Stimulated activated naive CD8-positive, alpha-beta T cell treated with anti-CD3 and anti-CD28 coated beads, Interleukin-15, amount 100 ng/mL, for 72 hours (primary cell): ENCODE measurements around the gene DBNDD1.

Experiments used
- ATAC-seq: fragments of 150-1000 bp; cut with Tn5 transposase; 2 replicates; pipeline ENCODE4 v1.10.0; 2021; ENCODE audit warnings: mild to moderate bottlenecking, moderate library complexity
- DNase-seq, 2 donors: peaks; one replicate each; pipeline ENCODE4 v3.0.0; 2021 to 2022
- H3K27ac Mint-ChIP-seq, 2 donors: one replicate each; pipeline ENCODE4 v1.8.0; 2022; ENCODE audit warnings: mild to moderate bottlenecking in 2 of 2, mixed read lengths in 2 of 2, moderate library complexity in 2 of 2
- H3K27me3 Mint-ChIP-seq: one replicate; pipeline ENCODE4 v1.8.0; 2022; ENCODE audit warnings: mixed read lengths
- H3K4me1 Mint-ChIP-seq: one replicate; pipeline ENCODE4 v1.8.0; 2022; ENCODE audit warnings: mild to moderate bottlenecking, mixed read lengths
- H3K4me3 Mint-ChIP-seq, 2 donors: one replicate each; pipeline ENCODE4 v1.8.0; 2022; ENCODE audit warnings: mild to moderate bottlenecking in 2 of 2, mixed read lengths in 2 of 2, moderate library complexity in 1 of 2
- H3K9me3 Mint-ChIP-seq, 2 donors: one replicate each; pipeline ENCODE4 v1.8.0; 2022; ENCODE audit warnings: mixed read lengths in 2 of 2

The DBNDD1 gene

GRCh38 chr16:89993377-89993776 lies 25.9 kb downstream of the DBNDD1 start:
- DNase-seq (no peak), ATAC-seq (no peak)
- Mint-ChIP-seq H3K4me3 (no peak overlapping the region), H3K27me3 (no peaks in the 10 kb centered on the region), H3K9me3 (peaks cover 0 to 19% of the 10 kb centered on the region in 2 donors), H3K4me1 (peaks cover 19% of the 10 kb centered on the region), H3K27ac (no peak overlapping the region)

DNA sequence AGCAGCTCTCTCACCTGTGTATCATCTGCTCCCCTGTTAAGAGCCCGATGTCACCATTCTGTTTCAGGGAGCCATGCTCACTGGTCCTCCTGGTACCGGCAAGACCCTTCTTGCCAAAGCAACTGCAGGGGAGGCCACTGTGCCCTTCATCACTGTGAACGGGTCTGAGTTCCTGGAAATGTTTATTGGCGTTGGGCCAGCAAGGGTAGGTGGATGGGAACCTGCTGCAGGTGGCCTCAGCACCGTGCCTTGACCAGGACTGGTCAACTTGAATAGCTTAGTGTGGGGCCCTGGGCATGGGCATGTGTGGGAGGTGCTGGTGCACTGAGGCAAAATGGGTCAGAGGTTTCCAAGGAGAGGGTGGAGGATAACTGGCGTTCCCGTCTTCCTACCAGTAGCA lies 28.5 kb downstream of the DBNDD1 start:
- H3K27me3 Mint-ChIP-seq, result no peaks in the 10 kb centered on the region
- peaks cover 0 to 19% of the 10 kb centered on the region in 2 donors for H3K9me3 Mint-ChIP-seq
- no peak overlapping the region for H3K4me3 Mint-ChIP-seq
- ATAC-seq (no peak), DNase-seq (no peak)
- H3K27ac Mint-ChIP-seq, result no peak overlapping the region
- H3K4me1 Mint-ChIP-seq, result peaks cover 14% of the 10 kb centered on the region

DNA sequence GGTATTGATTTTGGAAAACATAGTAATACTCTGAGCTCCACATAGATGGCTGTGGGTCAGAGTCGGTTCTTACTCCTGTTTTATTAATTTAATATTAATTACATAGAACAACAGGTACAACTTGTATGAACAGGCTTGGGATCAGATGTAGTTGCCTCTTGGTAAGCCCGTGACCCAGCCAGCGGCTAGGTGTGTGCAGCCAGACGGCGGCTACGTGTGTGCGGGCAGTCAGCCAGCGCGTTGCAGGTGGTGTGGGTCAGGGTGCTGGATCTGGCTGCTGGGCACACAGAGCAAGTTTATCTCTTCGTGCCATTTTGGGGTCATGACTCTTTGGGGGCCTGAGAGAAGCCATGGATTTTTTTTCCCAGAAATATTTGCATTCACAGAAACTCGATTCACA lies 30.3 kb downstream of the DBNDD1 start:
- Mint-ChIP-seq H3K27ac (no peak overlapping the region), H3K9me3 (peaks cover 0 to 6% of the 10 kb centered on the region in 2 donors), H3K4me1 (no peaks in the 10 kb centered on the region), H3K27me3 (no peaks in the 10 kb centered on the region), H3K4me3 (no peak overlapping the region)
- DNase-seq (no peak), ATAC-seq (no peak)

GRCh38 chr16:89987169-89987568 lies 32.1 kb downstream of the DBNDD1 start:
- no peaks in the 10 kb centered on the region for H3K27me3 Mint-ChIP-seq
- ATAC-seq, result peak; percentile 68
- H3K4me1 Mint-ChIP-seq, result no peaks in the 10 kb centered on the region
- peak overlapping the region in 1 of 2 donors; percentile 13 for H3K27ac Mint-ChIP-seq
- H3K4me3 Mint-ChIP-seq, result no peak overlapping the region
- no peak for DNase-seq
- H3K9me3 Mint-ChIP-seq, result no peaks in the 10 kb centered on the region

DNA sequence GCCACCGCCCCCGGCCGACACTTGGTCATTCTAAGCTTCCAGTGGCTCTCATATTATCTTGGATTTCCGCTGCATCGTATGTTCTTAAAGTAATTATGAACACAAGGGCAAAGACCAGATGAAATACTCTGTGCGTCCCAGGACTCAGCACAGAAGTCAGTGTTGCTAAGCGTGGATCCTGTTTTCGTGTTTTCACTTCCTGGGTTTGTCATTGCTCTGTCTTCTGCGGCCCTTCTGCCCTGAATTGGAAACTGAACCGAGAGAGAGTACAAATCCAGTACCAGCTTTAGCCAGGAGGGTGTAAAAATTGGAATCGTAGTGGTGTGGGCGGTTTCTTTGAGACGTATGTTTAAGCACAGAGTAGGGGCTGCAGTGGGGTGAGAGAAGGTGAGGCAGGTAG lies 32.7 kb downstream of the DBNDD1 start:
- no peak for ATAC-seq
- no peaks in the 10 kb centered on the region for H3K27me3 Mint-ChIP-seq

GRCh38 chr16:89985219-89985618 lies 34.0 kb downstream of the DBNDD1 start:
- DNase-seq (no peak), ATAC-seq (no peak)
- Mint-ChIP-seq H3K4me1 (peaks cover 5% of the 10 kb centered on the region), H3K27me3 (no peaks in the 10 kb centered on the region), H3K9me3 (no peaks in the 10 kb centered on the region), H3K4me3 (no peak overlapping the region), H3K27ac (no peak overlapping the region)

More for the DNA sequence above, 32.7 kb downstream of the DBNDD1 start:
- Mint-ChIP-seq H3K27ac (peak overlapping the region in 1 of 2 donors; percentile 13), H3K4me1 (peaks cover under 1% of the 10 kb centered on the region), H3K4me3 (no peak overlapping the region), H3K9me3 (no peaks in the 10 kb centered on the region)
- DNase-seq, result no peak

- peaks cover 5% of the 10 kb centered on the region for H3K4me1 Mint-ChIP-seq
- no peak for ATAC-seq
- no peaks in the 10 kb centered on the region for H3K27me3 Mint-ChIP-seq
- no peak for DNase-seq
- no peak overlapping the region for H3K4me3 Mint-ChIP-seq
- no peak overlapping the region for H3K27ac Mint-ChIP-seq
- H3K9me3 Mint-ChIP-seq, result no peaks in the 10 kb centered on the region
Observed at GRCh38 chr16:89984216-89984615, 35.0 kb downstream of the DBNDD1 start.

GRCh38 chr16:89983536-89983935 lies 35.7 kb downstream of the DBNDD1 start:
- H3K27ac Mint-ChIP-seq, result no peak overlapping the region
- no peaks in the 10 kb centered on the region for H3K9me3 Mint-ChIP-seq
- no peak for DNase-seq
- no peak overlapping the region for H3K4me3 Mint-ChIP-seq
- H3K27me3 Mint-ChIP-seq, result no peaks in the 10 kb centered on the region
- peaks cover 5% of the 10 kb centered on the region for H3K4me1 Mint-ChIP-seq
- no peak for ATAC-seq

DNA sequence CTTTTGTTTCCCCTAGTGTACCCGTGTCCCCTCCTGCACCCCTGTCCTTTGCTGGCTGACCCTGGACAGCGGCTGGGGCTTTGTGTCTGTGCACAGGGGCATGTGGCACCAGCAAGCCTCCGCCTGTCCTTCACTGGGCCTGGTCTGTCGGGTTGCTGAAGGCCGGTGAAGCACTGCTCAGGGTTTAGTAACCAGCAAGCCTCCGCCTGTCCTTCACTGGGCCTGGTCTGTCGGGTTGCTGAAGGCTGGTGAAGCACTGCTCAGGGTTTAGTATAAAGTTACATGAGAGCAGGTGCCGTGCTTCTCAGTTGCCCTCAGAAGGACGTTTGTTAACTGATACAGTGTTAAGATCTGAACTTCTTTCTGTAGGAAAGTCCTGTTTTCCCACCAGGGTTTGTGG lies 36.9 kb downstream of the DBNDD1 start:
- Mint-ChIP-seq H3K27me3 (no peaks in the 10 kb centered on the region), H3K27ac (no peak overlapping the region), H3K9me3 (no peaks in the 10 kb centered on the region), H3K4me1 (peaks cover 5% of the 10 kb centered on the region), H3K4me3 (no peak overlapping the region)
- ATAC-seq (no peak), DNase-seq (no peak)

DNA sequence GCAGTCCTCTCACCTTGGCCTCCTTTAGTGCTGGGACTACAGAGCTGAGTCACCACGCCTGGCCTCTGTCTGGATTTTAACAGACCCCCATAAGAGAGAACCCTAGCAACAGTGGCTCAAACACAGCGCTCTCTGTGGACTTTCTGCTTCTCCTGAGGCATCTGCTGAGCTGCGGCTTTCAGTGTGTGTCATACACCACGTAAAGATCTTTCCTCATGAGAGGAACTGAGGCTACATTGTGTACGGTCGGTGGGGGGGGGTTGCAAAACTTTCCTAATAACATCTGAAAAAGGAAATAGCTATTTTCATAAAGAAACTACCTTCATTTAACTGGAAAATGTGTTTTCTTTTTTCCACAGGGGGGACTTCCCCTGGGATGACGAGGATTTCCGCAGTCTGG lies 37.8 kb downstream of the DBNDD1 start:
- Mint-ChIP-seq H3K4me1 (peaks cover 5% of the 10 kb centered on the region), H3K4me3 (no peak overlapping the region), H3K27ac (peak overlapping the region in 1 of 2 donors; percentile 72), H3K27me3 (no peaks in the 10 kb centered on the region), H3K9me3 (no peaks in the 10 kb centered on the region)
- DNase-seq, result no peak
- peak; percentile 79 for ATAC-seq

DNA sequence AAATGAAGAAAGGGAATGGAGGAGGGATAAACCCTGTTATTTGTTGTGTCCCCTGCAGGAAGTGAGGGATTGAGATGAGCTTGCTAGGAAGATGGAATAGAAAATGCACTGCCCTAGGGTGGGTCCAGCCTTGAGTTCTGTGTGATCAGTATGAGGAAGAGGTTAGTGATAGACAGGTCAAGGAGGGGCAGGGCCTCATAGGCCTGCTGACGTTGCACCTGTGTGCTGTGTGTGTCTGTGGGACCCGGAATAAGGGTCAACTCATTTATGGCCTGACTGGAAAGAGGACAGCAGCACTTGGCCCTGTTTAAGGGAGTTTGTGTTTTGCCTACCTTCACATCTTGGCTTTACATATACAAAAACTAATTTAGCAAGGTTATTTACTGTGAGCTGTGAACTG lies 44.4 kb downstream of the DBNDD1 start:
- no peak overlapping the region for H3K4me3 Mint-ChIP-seq

DNA sequence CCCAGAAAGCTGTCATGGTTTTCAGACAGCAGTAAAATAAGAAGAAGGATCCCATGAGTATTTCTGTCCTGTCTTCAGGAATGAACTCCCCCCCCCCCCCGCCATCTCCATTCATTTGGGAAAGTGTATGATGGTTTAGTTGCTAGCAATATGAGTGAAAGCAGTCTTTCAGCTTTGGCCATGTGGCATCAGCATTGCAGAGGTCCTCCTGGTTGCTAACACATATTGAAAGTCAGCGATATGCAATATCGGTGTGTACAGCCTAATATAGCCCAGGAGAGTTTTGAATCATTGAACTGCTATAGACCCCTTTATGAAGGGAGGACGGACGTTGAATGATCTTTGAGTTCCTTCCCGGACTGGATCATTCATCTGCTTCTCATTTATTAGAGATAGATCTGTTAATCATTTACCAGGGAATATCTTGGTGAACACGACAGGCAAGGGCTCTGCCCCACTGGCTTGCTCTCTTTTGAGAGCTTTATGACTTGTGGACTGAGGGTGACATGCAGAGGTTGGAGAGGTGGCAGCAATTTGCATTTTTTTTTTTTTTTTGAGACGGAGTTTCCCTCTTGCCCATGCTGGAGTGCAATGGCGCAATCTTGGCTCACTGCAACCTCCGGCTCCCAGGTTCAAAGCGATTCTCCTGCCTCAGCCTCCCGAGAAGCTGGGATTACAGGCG lies 45.5 kb downstream of the DBNDD1 start:
- Mint-ChIP-seq H3K9me3 (no peaks in the 10 kb centered on the region), H3K27me3 (no peaks in the 10 kb centered on the region), H3K4me1 (peaks cover 34% of the 10 kb centered on the region), H3K4me3 (peak overlapping the region; percentile 99), H3K27ac (peak overlapping the region in 1 of 2 donors; percentile 33)
- ATAC-seq (no peak), DNase-seq (no peak)

More for the DNA sequence above, 44.4 kb downstream of the DBNDD1 start:
- Mint-ChIP-seq H3K27me3 (no peaks in the 10 kb centered on the region), H3K9me3 (no peaks in the 10 kb centered on the region), H3K4me1 (peaks cover 34% of the 10 kb centered on the region), H3K27ac (no peak overlapping the region)
- DNase-seq, result no peak
- no peak for ATAC-seq

- peak overlapping the region; percentile 99 for H3K4me3 Mint-ChIP-seq
- peak overlapping the region; percentile 95 to 99 for H3K27ac Mint-ChIP-seq
- no peaks in the 10 kb centered on the region for H3K27me3 Mint-ChIP-seq
- ATAC-seq (no peak), DNase-seq (no peak)
- peaks cover 34% of the 10 kb centered on the region for H3K4me1 Mint-ChIP-seq
- H3K9me3 Mint-ChIP-seq, result no peaks in the 10 kb centered on the region
Observed at GRCh38 chr16:89973235-89973634, 46.0 kb downstream of the DBNDD1 start.

DNA sequence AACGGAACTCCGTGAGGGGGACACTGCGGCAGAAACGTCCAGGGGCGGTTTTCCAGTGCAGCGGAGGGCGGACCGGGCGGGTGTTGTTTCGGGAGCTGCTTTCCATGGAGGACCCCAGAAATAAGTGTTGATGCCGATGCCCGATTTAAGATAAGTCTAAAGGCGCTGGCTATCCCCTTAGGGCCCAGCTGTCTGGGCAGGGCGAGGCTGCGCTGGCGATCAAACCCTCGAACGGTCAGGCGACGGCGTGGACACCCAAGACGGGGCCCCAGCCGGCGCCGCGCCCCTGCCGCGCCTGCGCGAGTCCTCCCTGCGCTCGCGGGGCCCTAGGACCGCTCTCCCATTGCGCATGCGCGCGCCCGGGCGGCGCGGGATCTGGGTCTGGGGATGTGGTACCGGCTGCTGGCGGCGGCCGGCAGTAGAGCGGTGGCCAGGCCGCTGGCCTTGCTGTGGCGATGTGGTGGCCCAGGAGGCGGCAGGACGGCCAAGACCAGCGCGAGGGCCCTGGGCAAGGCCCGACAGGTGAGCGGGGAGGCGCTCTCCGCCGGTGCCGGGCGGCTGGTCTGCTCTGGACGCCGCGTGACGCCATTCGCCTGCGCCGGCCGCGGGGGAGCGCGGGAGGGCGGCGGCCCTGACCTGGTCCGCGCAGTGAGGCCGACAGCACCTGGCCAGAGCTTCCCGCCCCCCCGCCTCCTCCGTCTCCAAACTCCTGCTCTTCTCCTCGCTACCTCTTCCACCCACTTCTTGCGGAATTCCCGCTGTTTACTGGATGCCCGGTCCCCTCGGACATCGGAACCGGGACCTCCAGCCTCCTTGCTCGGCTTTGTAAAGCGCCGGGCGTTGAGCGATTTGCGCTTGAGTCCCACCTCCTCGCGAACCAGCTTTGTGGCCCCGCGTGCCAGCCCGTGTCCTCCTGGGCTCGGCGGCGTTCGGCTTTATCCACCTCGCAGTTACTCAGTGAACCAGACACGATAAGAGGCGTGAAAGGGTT lies 46.7 kb downstream of the DBNDD1 start:
- Mint-ChIP-seq H3K4me1 (peaks cover 34% of the 10 kb centered on the region), H3K4me3 (peak overlapping the region; percentile 99), H3K27me3 (no peaks in the 10 kb centered on the region), H3K27ac (peak overlapping the region; percentile 95 to 99), H3K9me3 (no peaks in the 10 kb centered on the region)
- peak; percentile 98 for ATAC-seq
- peak; percentile 93 to 95 for DNase-seq

DNA sequence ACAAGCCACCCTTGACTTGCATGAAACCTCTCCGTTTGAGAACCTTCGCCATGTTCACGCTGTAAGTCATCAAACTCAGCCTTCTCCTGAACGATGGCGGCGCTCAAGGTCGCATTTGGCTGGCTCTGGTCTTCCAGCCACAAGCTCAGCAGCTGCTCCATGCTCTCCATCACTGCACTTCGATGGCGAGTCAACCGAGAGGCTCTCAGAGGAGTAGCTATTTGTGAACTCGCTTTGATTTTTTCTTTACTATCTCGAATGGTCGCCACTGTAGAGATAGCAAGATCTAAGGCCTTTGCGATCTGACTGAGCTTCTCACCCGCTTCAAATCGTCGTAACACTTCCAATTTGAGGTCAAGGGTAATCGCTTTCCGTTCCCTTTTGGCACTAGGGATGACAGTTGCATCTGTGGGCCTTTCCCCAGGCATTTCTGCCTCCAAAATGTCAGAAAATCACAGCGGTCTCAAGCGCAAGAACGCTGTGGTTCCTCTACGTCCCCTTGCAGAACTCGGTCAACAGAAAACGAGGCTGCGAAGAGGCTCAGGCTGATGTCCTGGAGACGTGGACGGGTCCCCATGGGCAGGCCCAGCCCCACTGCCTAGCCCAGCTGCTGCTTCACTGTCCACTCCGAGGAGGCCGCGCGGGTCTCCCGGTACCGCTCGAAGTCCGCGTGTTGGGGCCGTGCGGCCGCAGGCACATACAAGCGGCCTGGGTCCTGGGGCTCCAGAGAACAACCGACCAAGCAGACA lies 47.6 kb downstream of the DBNDD1 start:
- ATAC-seq, result peak; percentile 10
- no peaks in the 10 kb centered on the region for H3K27me3 Mint-ChIP-seq
- H3K4me3 Mint-ChIP-seq, result peak overlapping the region; percentile 99
- peak overlapping the region; percentile 95 to 99 for H3K27ac Mint-ChIP-seq
- peaks cover 34% of the 10 kb centered on the region for H3K4me1 Mint-ChIP-seq
- no peaks in the 10 kb centered on the region for H3K9me3 Mint-ChIP-seq
- DNase-seq, result no peak
